ENCODE measurements around the gene IL17RC.
A peak's percentile ranks its signal among the peaks of the same experiment; 100 is the strongest.

Gene IL17RC

GRCh38 chr3:9949626-9950025, 32.7 kb downstream of the IL17RC start:
- CTCF ChIA-PET = interaction anchor here (5.4 kb wide), 1 partner anchor 18 kb away, joined by 62 read pairs; the partner anchor contains the start of gene CRELD1
- Mint-ChIP-seq H3K4me3 (no peak overlapping the region), H3K27ac (no peak overlapping the region), H3K4me1 (peaks cover 32% of the 10 kb centered on the region), H3K9me3 (no peaks in the 10 kb centered on the region), H3K27me3 (no peaks in the 10 kb centered on the region), H3K36me3 (no peaks in the 10 kb centered on the region)
- no peak for DNase-seq

- Mint-ChIP-seq H3K4me3 (peak overlapping the region; percentile 86), H3K27me3 (no peaks in the 10 kb centered on the region), H3K36me3 (no peaks in the 10 kb centered on the region), H3K27ac (no peak overlapping the region), H3K9me3 (no peaks in the 10 kb centered on the region), H3K4me1 (peaks cover 26% of the 10 kb centered on the region)
- CTCF ChIA-PET = interaction anchor here (1.0 to 1.3 kb wide), 3 partner anchors 18 to 124 kb away, joined by 3 to 5 read pairs (median 4); partner anchors contain the start of gene CRELD1
- DNase-seq = no peak
These were observed 34.2 kb downstream of the IL17RC start for GRCh38 chr3:9951126-9951525.

- H3K4me3 Mint-ChIP-seq = peak overlapping the region; percentile 86
- H3K27me3 Mint-ChIP-seq = no peaks in the 10 kb centered on the region
- H3K27ac Mint-ChIP-seq = no peak overlapping the region
- no peaks in the 10 kb centered on the region for H3K36me3 Mint-ChIP-seq
- no peaks in the 10 kb centered on the region for H3K9me3 Mint-ChIP-seq
- no peak for DNase-seq
- peaks cover 23% of the 10 kb centered on the region for H3K4me1 Mint-ChIP-seq
- CTCF ChIA-PET = interaction anchor here (1.0 to 1.5 kb wide), 4 partner anchors 18 to 125 kb away, joined by 3 to 5 read pairs (median 4); partner anchors contain the start of gene CRELD1
These were observed 34.7 kb downstream of the IL17RC start for GRCh38 chr3:9951598-9951961.

- Mint-ChIP-seq H3K27ac (no peak within 1 kb of the TSS), H3K9me3 (no peaks in the 10 kb centered on the region), H3K27me3 (no peaks in the 10 kb centered on the region), H3K4me3 (peak within 1 kb of the TSS; percentile 86), H3K36me3 (no peaks in the 10 kb centered on the region), H3K4me1 (peaks cover 23% of the 10 kb centered on the region)
- peak; percentile 75 for DNase-seq
- CTCF ChIA-PET = interaction anchor here (0.8 to 1.5 kb wide), 6 partner anchors 19 to 125 kb away, joined by 3 to 5 read pairs (median 4); partner anchors contain the start of gene CRELD1
These were observed 35.3 kb downstream of the IL17RC start, which contains the start of gene PRRT3 for GRCh38 chr3:9951962-9952805. PRRT3 (minus strand) TSS chr3:9952408; CDS start chr3:9950115, 2,293 bp downstream.

- Mint-ChIP-seq H3K4me1 (peaks cover 23% of the 10 kb centered on the region), H3K27ac (no peak overlapping the region), H3K27me3 (no peaks in the 10 kb centered on the region), H3K4me3 (no peak overlapping the region), H3K9me3 (no peaks in the 10 kb centered on the region), H3K36me3 (no peaks in the 10 kb centered on the region)
- CTCF ChIA-PET = interaction anchor here (1.8 kb wide), 1 partner anchor 9 kb away, joined by 7 read pairs; no protein-coding TSS in a partner anchor
- no peak for DNase-seq
These were observed 38.2 kb downstream of the IL17RC start for GRCh38 chr3:9955067-9955502.

GRCh38 chr3:9955611-9956352, 38.9 kb downstream of the IL17RC start:
- Mint-ChIP-seq H3K4me1 (peaks cover 21% of the 10 kb centered on the region), H3K27me3 (no peaks in the 10 kb centered on the region), H3K36me3 (no peaks in the 10 kb centered on the region), H3K27ac (no peak overlapping the region), H3K4me3 (no peak overlapping the region), H3K9me3 (no peaks in the 10 kb centered on the region)
- CTCF ChIA-PET = interaction anchor here (1.8 kb wide), 1 partner anchor 10 kb away, joined by 7 read pairs; no protein-coding TSS in a partner anchor
- no peak for DNase-seq

- Mint-ChIP-seq H3K9me3 (no peaks in the 10 kb centered on the region), H3K36me3 (no peaks in the 10 kb centered on the region), H3K4me1 (peaks cover 10% of the 10 kb centered on the region), H3K4me3 (no peak overlapping the region), H3K27ac (no peak overlapping the region), H3K27me3 (no peaks in the 10 kb centered on the region)
- CTCF ChIA-PET = no interaction called here
- no peak for DNase-seq
These were observed 40.3 kb downstream of the IL17RC start for GRCh38 chr3:9957214-9957613.

- Mint-ChIP-seq H3K36me3 (peaks cover 41% of the 10 kb centered on the region), H3K27me3 (no peaks in the 10 kb centered on the region), H3K4me3 (no peak overlapping the region), H3K9me3 (no peaks in the 10 kb centered on the region), H3K4me1 (no peaks in the 10 kb centered on the region), H3K27ac (no peak overlapping the region)
- CTCF ChIA-PET = interaction anchor here (1.5 kb wide), 1 partner anchor 34 kb away, joined by 3 read pairs; no protein-coding TSS in a partner anchor
- DNase-seq = no peak
These were observed 48.4 kb downstream of the IL17RC start for GRCh38 chr3:9965200-9965875.

GRCh38 chr3:9966841-9967240, 49.9 kb downstream of the IL17RC start:
- CTCF ChIA-PET = interaction anchor here (1.2 kb wide), 1 partner anchor 16 kb away, joined by 3 read pairs; no protein-coding TSS in a partner anchor
- H3K27me3 Mint-ChIP-seq = no peaks in the 10 kb centered on the region
- H3K9me3 Mint-ChIP-seq = no peaks in the 10 kb centered on the region
- H3K4me3 Mint-ChIP-seq = no peak overlapping the region
- H3K36me3 Mint-ChIP-seq = peaks cover 48% of the 10 kb centered on the region
- DNase-seq = no peak
- no peak overlapping the region for H3K27ac Mint-ChIP-seq
- H3K4me1 Mint-ChIP-seq = no peaks in the 10 kb centered on the region

- DNase-seq = no peak
- Mint-ChIP-seq H3K27ac (no peak overlapping the region), H3K9me3 (no peaks in the 10 kb centered on the region), H3K27me3 (no peaks in the 10 kb centered on the region), H3K36me3 (peaks cover 56% of the 10 kb centered on the region), H3K4me3 (no peak overlapping the region), H3K4me1 (no peaks in the 10 kb centered on the region)
- CTCF ChIA-PET = no interaction called here
These were observed 52.7 kb downstream of the IL17RC start for GRCh38 chr3:9969632-9970019.

- CTCF ChIA-PET = no interaction called here
These were observed 53.2 kb downstream of the IL17RC start for GRCh38 chr3:9970020-9970652.

GRCh38 chr3:9976721-9977709, 60.1 kb downstream of the IL17RC start:
- Mint-ChIP-seq H3K27me3 (no peaks in the 10 kb centered on the region), H3K4me1 (no peaks in the 10 kb centered on the region), H3K9me3 (no peaks in the 10 kb centered on the region), H3K27ac (peak overlapping the region; percentile 2), H3K4me3 (no peak overlapping the region), H3K36me3 (peaks cover 32% of the 10 kb centered on the region)
- no peak for DNase-seq
- CTCF ChIA-PET = interaction anchor here (1.2 to 1.8 kb wide), 4 partner anchors 11 to 44 kb away, joined by 4 to 5 read pairs (median 4); partner anchors contain the start of genes CRELD1 and PRRT3

More at GRCh38 chr3:9970020-9970652, 53.2 kb downstream of the IL17RC start:
- Mint-ChIP-seq H3K9me3 (no peaks in the 10 kb centered on the region), H3K27me3 (no peaks in the 10 kb centered on the region), H3K4me3 (no peak overlapping the region), H3K36me3 (peaks cover 56% of the 10 kb centered on the region), H3K4me1 (no peaks in the 10 kb centered on the region), H3K27ac (no peak overlapping the region)
- no peak for DNase-seq

All from activated naive CD4-positive, alpha-beta T cell treated with anti-CD3 and anti-CD28 coated beads, Interleukin-2, amount 10 ng/mL, durations not matched to agents 7 days and 5 days (primary cell).